ENCODE measurements around the gene CELF2.

The CELF2 gene

GRCh38 chr10:11249808-11250195 is 232.1 kb downstream of the CELF2 start:
- no peak for DNase-seq (ENCODE audit: low spot score)
- in situ Hi-C loops (cut with MboI; ENCODE audit: low pct_unique_long_range_greater_than_20kb, low sequenced_read_pairs, unreplicated experiment), result no loop called here
- TF ChIP-seq CTCF (IDR thresholded peaks at IDR 0.05; ENCODE audit: extremely low read depth, insufficient read depth, missing control alignments), result no peak

- no peak for TF ChIP-seq CTCF (IDR thresholded peaks at IDR 0.05; ENCODE audit: extremely low read depth, insufficient read depth, missing control alignments)
- in situ Hi-C loops (cut with MboI; ENCODE audit: low pct_unique_long_range_greater_than_20kb, low sequenced_read_pairs, unreplicated experiment), result no loop called here
These were observed 232.6 kb downstream of the CELF2 start for GRCh38 chr10:11250304-11250703.

GRCh38 chr10:11252887-11253286 is 235.2 kb downstream of the CELF2 start:
- TF ChIP-seq CTCF (IDR thresholded peaks at IDR 0.05; ENCODE audit: extremely low read depth, insufficient read depth, missing control alignments), result no peak
- DNase-seq (ENCODE audit: low spot score), result no peak
- in situ Hi-C loops (cut with MboI; ENCODE audit: low pct_unique_long_range_greater_than_20kb, low sequenced_read_pairs, unreplicated experiment), result no loop called here

More at GRCh38 chr10:11250304-11250703, 232.6 kb downstream of the CELF2 start:
- DNase-seq (ENCODE audit: low spot score), result no peak

GRCh38 chr10:11253385-11254002 is 235.8 kb downstream of the CELF2 start:
- no peak for DNase-seq (ENCODE audit: low spot score)
- no peak for TF ChIP-seq CTCF (IDR thresholded peaks at IDR 0.05; ENCODE audit: extremely low read depth, insufficient read depth, missing control alignments)
- in situ Hi-C loops (cut with MboI; ENCODE audit: low pct_unique_long_range_greater_than_20kb, low sequenced_read_pairs, unreplicated experiment), result no loop called here

GRCh38 chr10:11255156-11255555 is 237.5 kb downstream of the CELF2 start:
- in situ Hi-C loops (cut with MboI; ENCODE audit: low pct_unique_long_range_greater_than_20kb, low sequenced_read_pairs, unreplicated experiment), result no loop called here
- no peak for DNase-seq (ENCODE audit: low spot score)
- no peak for TF ChIP-seq CTCF (IDR thresholded peaks at IDR 0.05; ENCODE audit: extremely low read depth, insufficient read depth, missing control alignments)

- DNase-seq (ENCODE audit: low spot score), result no peak
- no peak for TF ChIP-seq CTCF (IDR thresholded peaks at IDR 0.05; ENCODE audit: extremely low read depth, insufficient read depth, missing control alignments)
- in situ Hi-C loops (cut with MboI; ENCODE audit: low pct_unique_long_range_greater_than_20kb, low sequenced_read_pairs, unreplicated experiment), result no loop called here
These were observed 238.2 kb downstream of the CELF2 start for GRCh38 chr10:11255796-11256444.

Data from GM13977 (cell line).